K562 (cell line): Measurements from ENCODE around the gene SLC25A1. TPM values are rescaled to one million over a fixed set of nuclear protein-coding genes. Genes with fewer than 3 reads are reported as not detected.

Experiments used
- C11orf30 ChIP-seq: fragments of 450-650 bp; IDR thresholded peaks from 2 replicates; pipeline ENCODE4 v1.6.1; 2016; ENCODE audit warnings: low read depth, mild to moderate bottlenecking
- EWSR1 ChIP-seq: fragments of 450-650 bp; IDR thresholded peaks from 2 replicates; pipeline ENCODE4 v1.6.1; 2018; ENCODE audit warnings: borderline replicate concordance, mild to moderate bottlenecking, low read depth, moderate library complexity; ENCODE audit not compliant: partially characterized antibody
- NFE2 ChIP-seq: IDR thresholded peaks from 2 replicates; pipeline ENCODE4 v1.6.1; 2014; ENCODE audit warnings: antibody characterized with exemption, low read depth
- RCOR1 ChIP-seq, 2 experiments: IDR thresholded peaks; 2 replicates each; pipeline ENCODE4 v1.6.1; 2012; ENCODE audit warnings: low read depth in 2 of 2, low read length in 2 of 2, borderline replicate concordance in 1 of 2, improper control_type of control experiment in 1 of 2
- WHSC1 ChIP-seq: IDR thresholded peaks from one replicate; pipeline ENCODE4 v1.6.1; 2012; ENCODE audit warnings: low read length, control low read depth, inconsistent platforms
- ZEB2 ChIP-seq: fragments of 450-650 bp; IDR thresholded peaks from 2 replicates; pipeline ENCODE4 v1.6.1; 2016
- ZNF408 ChIP-seq: fragments of 250-450 bp; sonication (Bioruptor Pico); IDR thresholded peaks from 2 replicates; pipeline ENCODE4 v1.4.0; 2020; ENCODE audit warnings: low read depth, mild to moderate bottlenecking, moderate library complexity
- ZNF41 ChIP-seq: fragments of 250-450 bp; sonication (Bioruptor Pico); conservative IDR thresholded peaks from 2 replicates; pipeline ENCODE4 v1.4.0; 2020; ENCODE audit warnings: mild to moderate bottlenecking
- polyA plus RNA-seq, 8 experiments: library from polyadenylated mRNA; depleted of rRNA in 4 of 8; stranded (reverse) in 5 of 8; unstranded in 3 of 8; fragments of >200 nt; fragmentation: Nextera tagmentation in 2 of 8; fragmentation: Illumina TruSeq in 1 of 8; extraction: Ambion mirVana in 2 of 8; extraction: Trizol in 1 of 8; gene quantifications; 2 replicates each; pipeline versions ENCODE4 v1.2.1 to v1.2.3, GENCODE V29; 2011 to 2014; ENCODE audit warnings: inconsistent platforms in 1 of 8, missing spikeins in 1 of 8
- total RNA-seq, 7 experiments: library from RNA; depleted of rRNA in 6 of 7; stranded (reverse); fragments of >200 nt in 6 of 7; fragmentation: Illumina TruSeq in 2 of 7; extraction: Trizol in 2 of 7; gene quantifications; 2 replicates each; pipeline versions ENCODE4 v1.2.1 to v1.2.3, GENCODE V29; 2011 to 2021; ENCODE audit warnings: low replicate concordance in 1 of 7
- TF ChIP-seq, protein P1 (sequence below): fragments of 200-400 bp; formaldehyde crosslinking; IDR thresholded peaks from 2 replicates; pipeline ENCODE4 v1.6.1; 2017; ENCODE audit warnings: mild to moderate bottlenecking, low read depth, low read length, moderate library complexity
- TF ChIP-seq, protein P2 (sequence below): fragments of 450-650 bp; formaldehyde crosslinking; IDR thresholded peaks from 2 replicates; pipeline ENCODE4 v1.4.0; 2020; ENCODE audit warnings: mild to moderate bottlenecking, moderate library complexity
- TF ChIP-seq, protein P3 (sequence below): fragments of 250-450 bp; sonication (Bioruptor Pico); IDR thresholded peaks from 2 replicates; pipeline ENCODE4 v1.5.1; 2021; ENCODE audit warnings: mild to moderate bottlenecking
- TF ChIP-seq, protein P4 (sequence below), 3 experiments: IDR thresholded peaks in 2 of 3; conservative IDR thresholded peaks in 1 of 3; 2 replicates each; pipeline ENCODE4 v1.5.1; 2011 to 2012; ENCODE audit warnings: low read length in 3 of 3, mild to moderate bottlenecking in 3 of 3, control low read depth in 2 of 3, improper control_type of control experiment in 1 of 3, inconsistent platforms in 1 of 3, low read depth in 1 of 3, mixed read lengths in 1 of 3, moderate library complexity in 1 of 3; ENCODE audit not compliant: insufficient read depth in 2 of 3
- TF ChIP-seq, protein P5 (sequence below): fragments of 450-650 bp; IDR thresholded peaks from one replicate; pipeline ENCODE4 v1.6.1; 2018; ENCODE audit warnings: mild to moderate bottlenecking, moderate library complexity; ENCODE audit not compliant: partially characterized antibody
- TF ChIP-seq, protein P6 (sequence below): fragments of 450-650 bp; formaldehyde crosslinking; IDR thresholded peaks from 2 replicates; pipeline ENCODE4 v1.4.0; 2022; ENCODE audit warnings: missing genetic modification characterization
- TF ChIP-seq, protein P7 (sequence below): sonication (generic); IDR thresholded peaks from 2 replicates; pipeline ENCODE4 v1.6.1; 2016

The SLC25A1 gene
- total and polyA plus RNA-seq, 9 of the 15 experiments (the other 6 are each of a cell fraction or from before 2014, with no cell fraction given) = 11.0 to 408 (median 110) TPM

DNA sequence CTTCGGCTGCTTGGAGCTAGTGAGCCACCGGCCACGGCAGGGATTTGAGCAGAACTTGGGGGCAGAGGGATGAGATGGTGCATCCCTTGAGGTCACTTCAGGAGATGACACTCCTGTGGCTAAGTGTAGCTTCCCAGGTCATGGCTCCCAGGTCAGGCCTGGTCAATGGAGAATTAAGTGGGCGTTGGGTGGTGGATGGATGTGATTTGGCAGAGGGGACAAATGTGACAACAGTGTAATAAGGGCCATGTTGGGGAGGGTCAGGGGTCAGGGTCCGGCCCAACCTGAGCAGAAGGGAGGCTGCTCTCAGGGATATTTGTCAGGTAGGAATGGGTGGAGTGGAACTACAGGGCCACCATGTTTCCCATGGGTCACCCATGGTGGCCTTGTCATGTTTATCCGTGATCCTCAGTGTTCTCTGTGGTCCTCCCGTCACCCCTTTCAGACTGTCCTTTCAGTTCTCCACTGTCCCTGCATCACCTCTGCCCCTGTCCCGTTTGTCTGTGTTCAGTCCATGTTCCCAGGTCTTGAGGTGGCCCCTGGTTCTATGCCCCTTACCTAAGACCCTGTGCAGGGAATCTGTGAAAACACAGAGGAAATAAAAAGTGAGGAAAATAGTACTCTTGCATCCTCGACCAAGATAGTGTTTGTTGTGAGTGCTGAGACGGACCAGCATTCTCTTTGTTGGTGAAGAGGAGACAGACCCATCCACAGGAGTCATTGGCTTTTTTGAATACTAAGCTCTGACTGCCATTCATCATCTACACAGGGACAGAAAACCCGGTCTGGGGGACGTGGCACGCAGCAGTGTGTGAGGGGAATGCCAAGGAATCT lies 6.1 kb downstream of the SLC25A1 start (continued):
- TF ChIP-seq, protein P1, sequence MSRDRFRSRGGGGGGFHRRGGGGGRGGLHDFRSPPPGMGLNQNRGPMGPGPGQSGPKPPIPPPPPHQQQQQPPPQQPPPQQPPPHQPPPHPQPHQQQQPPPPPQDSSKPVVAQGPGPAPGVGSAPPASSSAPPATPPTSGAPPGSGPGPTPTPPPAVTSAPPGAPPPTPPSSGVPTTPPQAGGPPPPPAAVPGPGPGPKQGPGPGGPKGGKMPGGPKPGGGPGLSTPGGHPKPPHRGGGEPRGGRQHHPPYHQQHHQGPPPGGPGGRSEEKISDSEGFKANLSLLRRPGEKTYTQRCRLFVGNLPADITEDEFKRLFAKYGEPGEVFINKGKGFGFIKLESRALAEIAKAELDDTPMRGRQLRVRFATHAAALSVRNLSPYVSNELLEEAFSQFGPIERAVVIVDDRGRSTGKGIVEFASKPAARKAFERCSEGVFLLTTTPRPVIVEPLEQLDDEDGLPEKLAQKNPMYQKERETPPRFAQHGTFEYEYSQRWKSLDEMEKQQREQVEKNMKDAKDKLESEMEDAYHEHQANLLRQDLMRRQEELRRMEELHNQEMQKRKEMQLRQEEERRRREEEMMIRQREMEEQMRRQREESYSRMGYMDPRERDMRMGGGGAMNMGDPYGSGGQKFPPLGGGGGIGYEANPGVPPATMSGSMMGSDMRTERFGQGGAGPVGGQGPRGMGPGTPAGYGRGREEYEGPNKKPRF = no peak
- TF ChIP-seq EWSR1 = no peak
- TF ChIP-seq, protein P2, sequence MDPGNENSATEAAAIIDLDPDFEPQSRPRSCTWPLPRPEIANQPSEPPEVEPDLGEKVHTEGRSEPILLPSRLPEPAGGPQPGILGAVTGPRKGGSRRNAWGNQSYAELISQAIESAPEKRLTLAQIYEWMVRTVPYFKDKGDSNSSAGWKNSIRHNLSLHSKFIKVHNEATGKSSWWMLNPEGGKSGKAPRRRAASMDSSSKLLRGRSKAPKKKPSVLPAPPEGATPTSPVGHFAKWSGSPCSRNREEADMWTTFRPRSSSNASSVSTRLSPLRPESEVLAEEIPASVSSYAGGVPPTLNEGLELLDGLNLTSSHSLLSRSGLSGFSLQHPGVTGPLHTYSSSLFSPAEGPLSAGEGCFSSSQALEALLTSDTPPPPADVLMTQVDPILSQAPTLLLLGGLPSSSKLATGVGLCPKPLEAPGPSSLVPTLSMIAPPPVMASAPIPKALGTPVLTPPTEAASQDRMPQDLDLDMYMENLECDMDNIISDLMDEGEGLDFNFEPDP (CRISPR knock-in tag) = no peak
- TF ChIP-seq NFE2 = no peak
- TF ChIP-seq, protein P3, sequence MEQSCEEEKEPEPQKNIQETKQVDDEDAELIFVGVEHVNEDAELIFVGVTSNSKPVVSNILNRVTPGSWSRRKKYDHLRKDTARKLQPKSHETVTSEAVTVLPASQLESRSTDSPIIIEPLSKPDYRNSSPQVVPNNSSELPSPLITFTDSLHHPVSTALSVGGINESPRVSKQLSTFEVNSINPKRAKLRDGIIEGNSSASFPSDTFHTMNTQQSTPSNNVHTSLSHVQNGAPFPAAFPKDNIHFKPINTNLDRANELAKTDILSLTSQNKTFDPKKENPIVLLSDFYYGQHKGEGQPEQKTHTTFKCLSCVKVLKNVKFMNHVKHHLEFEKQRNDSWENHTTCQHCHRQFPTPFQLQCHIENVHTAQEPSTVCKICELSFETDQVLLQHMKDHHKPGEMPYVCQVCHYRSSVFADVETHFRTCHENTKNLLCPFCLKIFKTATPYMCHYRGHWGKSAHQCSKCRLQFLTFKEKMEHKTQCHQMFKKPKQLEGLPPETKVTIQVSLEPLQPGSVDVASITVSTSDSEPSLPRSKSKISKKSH (CRISPR knock-in tag) = 0 out of 2 replicates have a peak, but pooled peaks have one; percentile 33
- TF ChIP-seq C11orf30 = no peak
- peak; percentile 25 for TF ChIP-seq WHSC1
- no peak for TF ChIP-seq ZEB2
- TF ChIP-seq, protein P4, sequence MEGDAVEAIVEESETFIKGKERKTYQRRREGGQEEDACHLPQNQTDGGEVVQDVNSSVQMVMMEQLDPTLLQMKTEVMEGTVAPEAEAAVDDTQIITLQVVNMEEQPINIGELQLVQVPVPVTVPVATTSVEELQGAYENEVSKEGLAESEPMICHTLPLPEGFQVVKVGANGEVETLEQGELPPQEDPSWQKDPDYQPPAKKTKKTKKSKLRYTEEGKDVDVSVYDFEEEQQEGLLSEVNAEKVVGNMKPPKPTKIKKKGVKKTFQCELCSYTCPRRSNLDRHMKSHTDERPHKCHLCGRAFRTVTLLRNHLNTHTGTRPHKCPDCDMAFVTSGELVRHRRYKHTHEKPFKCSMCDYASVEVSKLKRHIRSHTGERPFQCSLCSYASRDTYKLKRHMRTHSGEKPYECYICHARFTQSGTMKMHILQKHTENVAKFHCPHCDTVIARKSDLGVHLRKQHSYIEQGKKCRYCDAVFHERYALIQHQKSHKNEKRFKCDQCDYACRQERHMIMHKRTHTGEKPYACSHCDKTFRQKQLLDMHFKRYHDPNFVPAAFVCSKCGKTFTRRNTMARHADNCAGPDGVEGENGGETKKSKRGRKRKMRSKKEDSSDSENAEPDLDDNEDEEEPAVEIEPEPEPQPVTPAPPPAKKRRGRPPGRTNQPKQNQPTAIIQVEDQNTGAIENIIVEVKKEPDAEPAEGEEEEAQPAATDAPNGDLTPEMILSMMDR (IDR thresholded peaks at IDR 0.05 in 2 of 3, conservative IDR thresholded peaks at IDR 0.05 in 1 of 3; ENCODE audit: insufficient read depth in 2 of 3, low read depth in 1 of 3, low read length in 3 of 3) = 0 out of 6 replicates have a peak, but pooled peaks of 2 of the 3 experiments have one; percentile 3 to 6
- TF ChIP-seq ZNF408 (CRISPR knock-in tag) = no peak
- no peak for TF ChIP-seq ZNF41
- TF ChIP-seq, protein P5, sequence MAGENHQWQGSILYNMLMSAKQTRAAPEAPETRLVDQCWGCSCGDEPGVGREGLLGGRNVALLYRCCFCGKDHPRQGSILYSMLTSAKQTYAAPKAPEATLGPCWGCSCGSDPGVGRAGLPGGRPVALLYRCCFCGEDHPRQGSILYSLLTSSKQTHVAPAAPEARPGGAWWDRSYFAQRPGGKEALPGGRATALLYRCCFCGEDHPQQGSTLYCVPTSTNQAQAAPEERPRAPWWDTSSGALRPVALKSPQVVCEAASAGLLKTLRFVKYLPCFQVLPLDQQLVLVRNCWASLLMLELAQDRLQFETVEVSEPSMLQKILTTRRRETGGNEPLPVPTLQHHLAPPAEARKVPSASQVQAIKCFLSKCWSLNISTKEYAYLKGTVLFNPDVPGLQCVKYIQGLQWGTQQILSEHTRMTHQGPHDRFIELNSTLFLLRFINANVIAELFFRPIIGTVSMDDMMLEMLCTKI = no peak
- TF ChIP-seq, protein P6, sequence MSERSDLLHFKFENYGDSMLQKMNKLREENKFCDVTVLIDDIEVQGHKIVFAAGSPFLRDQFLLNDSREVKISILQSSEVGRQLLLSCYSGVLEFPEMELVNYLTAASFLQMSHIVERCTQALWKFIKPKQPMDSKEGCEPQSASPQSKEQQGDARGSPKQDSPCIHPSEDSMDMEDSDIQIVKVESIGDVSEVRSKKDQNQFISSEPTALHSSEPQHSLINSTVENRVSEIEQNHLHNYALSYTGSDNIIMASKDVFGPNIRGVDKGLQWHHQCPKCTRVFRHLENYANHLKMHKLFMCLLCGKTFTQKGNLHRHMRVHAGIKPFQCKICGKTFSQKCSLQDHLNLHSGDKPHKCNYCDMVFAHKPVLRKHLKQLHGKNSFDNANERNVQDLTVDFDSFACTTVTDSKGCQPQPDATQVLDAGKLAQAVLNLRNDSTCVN = peak; percentile 83; the same call in 1 of the 2 replicates
- 0 out of 4 replicates have a peak, but pooled peaks of 1 of the 2 experiments have one; percentile 6 for TF ChIP-seq RCOR1 (IDR thresholded peaks at IDR 0.05; ENCODE audit: borderline replicate concordance in 1 of 2, low read depth in 2 of 2, low read length in 2 of 2)
- TF ChIP-seq, protein P7, sequence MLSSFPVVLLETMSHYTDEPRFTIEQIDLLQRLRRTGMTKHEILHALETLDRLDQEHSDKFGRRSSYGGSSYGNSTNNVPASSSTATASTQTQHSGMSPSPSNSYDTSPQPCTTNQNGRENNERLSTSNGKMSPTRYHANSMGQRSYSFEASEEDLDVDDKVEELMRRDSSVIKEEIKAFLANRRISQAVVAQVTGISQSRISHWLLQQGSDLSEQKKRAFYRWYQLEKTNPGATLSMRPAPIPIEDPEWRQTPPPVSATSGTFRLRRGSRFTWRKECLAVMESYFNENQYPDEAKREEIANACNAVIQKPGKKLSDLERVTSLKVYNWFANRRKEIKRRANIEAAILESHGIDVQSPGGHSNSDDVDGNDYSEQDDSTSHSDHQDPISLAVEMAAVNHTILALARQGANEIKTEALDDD = no peak
